ENCODE measurements around the gene FABP7.
A peak's percentile ranks its signal among the peaks of the same experiment; 100 is the strongest.

The FABP7 gene

DNA sequence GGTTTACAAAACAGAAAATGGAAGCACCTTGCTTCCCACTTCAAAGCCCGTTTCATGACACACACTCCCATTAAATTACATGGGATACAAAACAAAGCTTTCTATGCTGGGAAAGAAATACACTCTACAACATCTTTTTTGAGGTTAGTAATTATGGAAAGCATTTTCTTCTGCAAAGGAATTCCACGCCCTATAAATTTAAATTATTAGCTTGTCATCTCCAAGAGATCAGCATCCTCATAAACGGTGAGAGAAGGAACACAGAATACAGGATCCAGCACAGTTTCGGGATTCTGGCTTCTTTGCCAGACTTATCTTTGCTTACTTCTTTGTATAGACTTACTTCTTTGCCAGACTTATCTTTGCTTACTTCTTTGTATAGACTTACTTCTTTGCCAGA lies 8.2 kb downstream of the FABP7 start:
- H3K27me3 ChIP-seq (ENCODE audit: insufficient read depth, low read depth): no peaks in the 10 kb centered on the region
- H3K4me2 ChIP-seq: peak overlapping the region; percentile 91
- no peak overlapping the region; the same call in 1 of the 2 replicates for H3K27ac ChIP-seq
- no peak overlapping the region for H3K9ac ChIP-seq
- no peak overlapping the region for H2AFZ ChIP-seq (ENCODE audit: low read depth)
- peaks cover 11% of the 10 kb centered on the region; the same call in 1 of the 2 replicates for H3K79me2 ChIP-seq (ENCODE audit: insufficient read depth, low read depth)
- no peaks in the 10 kb centered on the region for H4K20me1 ChIP-seq (ENCODE audit: insufficient read depth)
- H3K36me3 ChIP-seq (ENCODE audit: insufficient read depth): no peaks in the 10 kb centered on the region
- TF ChIP-seq, protein P1, sequence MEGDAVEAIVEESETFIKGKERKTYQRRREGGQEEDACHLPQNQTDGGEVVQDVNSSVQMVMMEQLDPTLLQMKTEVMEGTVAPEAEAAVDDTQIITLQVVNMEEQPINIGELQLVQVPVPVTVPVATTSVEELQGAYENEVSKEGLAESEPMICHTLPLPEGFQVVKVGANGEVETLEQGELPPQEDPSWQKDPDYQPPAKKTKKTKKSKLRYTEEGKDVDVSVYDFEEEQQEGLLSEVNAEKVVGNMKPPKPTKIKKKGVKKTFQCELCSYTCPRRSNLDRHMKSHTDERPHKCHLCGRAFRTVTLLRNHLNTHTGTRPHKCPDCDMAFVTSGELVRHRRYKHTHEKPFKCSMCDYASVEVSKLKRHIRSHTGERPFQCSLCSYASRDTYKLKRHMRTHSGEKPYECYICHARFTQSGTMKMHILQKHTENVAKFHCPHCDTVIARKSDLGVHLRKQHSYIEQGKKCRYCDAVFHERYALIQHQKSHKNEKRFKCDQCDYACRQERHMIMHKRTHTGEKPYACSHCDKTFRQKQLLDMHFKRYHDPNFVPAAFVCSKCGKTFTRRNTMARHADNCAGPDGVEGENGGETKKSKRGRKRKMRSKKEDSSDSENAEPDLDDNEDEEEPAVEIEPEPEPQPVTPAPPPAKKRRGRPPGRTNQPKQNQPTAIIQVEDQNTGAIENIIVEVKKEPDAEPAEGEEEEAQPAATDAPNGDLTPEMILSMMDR (conservative IDR thresholded peaks at IDR 0.05; ENCODE audit: low read depth, low read length): no peak
- peaks cover 33% of the 10 kb centered on the region for H3K4me1 ChIP-seq (ENCODE audit: low read depth, poor library complexity, severe bottlenecking)
- no peak overlapping the region for H3K4me3 ChIP-seq (IDR thresholded peaks at IDR 0.05; ENCODE audit: insufficient read depth, low read depth, low read length)

DNA sequence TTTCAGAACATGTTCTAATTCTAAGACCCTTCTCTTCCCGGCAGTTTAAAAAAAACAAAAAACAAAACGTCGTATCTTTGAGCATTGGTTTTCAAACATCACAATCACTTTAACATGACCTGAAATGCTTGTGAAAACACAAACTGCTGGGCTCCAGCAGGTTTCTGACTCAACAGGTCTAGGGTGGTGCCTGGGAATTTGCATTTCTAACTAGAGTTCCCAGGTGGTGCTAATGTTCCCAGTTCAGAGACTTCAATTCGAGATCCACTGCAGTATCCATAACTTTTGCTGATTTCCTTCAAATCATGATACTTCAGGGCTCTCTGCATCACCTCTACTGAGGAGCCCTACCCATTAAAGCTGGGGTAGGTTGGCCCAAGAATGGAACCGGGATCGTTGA lies 8.7 kb downstream of the FABP7 start:
- H3K4me2 ChIP-seq: peak overlapping the region; percentile 91
- TF ChIP-seq, protein P1 (conservative IDR thresholded peaks at IDR 0.05; ENCODE audit: low read depth, low read length): no peak
- no peaks in the 10 kb centered on the region for H4K20me1 ChIP-seq (ENCODE audit: insufficient read depth)
- H3K27ac ChIP-seq: peak overlapping the region; percentile 83; the same call in 1 of the 2 replicates
- H3K4me3 ChIP-seq (IDR thresholded peaks at IDR 0.05; ENCODE audit: insufficient read depth, low read depth, low read length): no peak overlapping the region
- H2AFZ ChIP-seq (ENCODE audit: low read depth): peak overlapping the region; percentile 85; the same call in 1 of the 2 replicates
- no peaks in the 10 kb centered on the region for H3K36me3 ChIP-seq (ENCODE audit: insufficient read depth)
- peaks cover 33% of the 10 kb centered on the region for H3K4me1 ChIP-seq (ENCODE audit: low read depth, poor library complexity, severe bottlenecking)
- H3K27me3 ChIP-seq (ENCODE audit: insufficient read depth, low read depth): no peaks in the 10 kb centered on the region
- H3K79me2 ChIP-seq (ENCODE audit: insufficient read depth, low read depth): peaks cover 13% of the 10 kb centered on the region; the same call in 1 of the 2 replicates
- peak overlapping the region; percentile 69; the same call in 1 of the 2 replicates for H3K9ac ChIP-seq

DNA sequence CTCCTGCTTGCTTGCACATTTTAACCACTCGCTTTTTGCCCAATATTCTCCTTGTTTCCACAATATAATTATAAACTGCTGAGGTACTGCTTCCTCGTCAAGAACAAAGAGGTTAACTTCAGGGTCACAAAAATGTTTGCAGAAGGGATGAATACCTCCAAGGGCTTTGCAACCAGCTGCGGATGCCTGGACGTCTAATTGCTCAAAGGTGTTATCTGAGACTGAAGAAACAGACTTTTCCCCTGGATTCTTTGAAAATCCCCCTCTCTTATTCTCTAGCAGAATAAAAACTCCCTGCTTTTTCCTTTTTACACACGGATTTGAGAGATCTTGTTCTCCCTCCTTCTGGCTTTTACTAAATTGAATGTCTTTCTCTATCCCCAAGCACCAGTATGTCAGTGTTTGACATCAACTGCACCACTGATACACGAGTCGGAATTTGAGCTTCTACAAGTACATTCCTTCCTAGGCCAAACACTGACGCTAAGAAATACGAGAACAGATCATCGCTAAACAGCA lies 9.2 kb downstream of the FABP7 start:
- H3K36me3 ChIP-seq (ENCODE audit: insufficient read depth): no peaks in the 10 kb centered on the region
- H3K27me3 ChIP-seq (ENCODE audit: insufficient read depth, low read depth): no peaks in the 10 kb centered on the region
- H3K27ac ChIP-seq: peak overlapping the region; percentile 83
- H3K4me3 ChIP-seq (IDR thresholded peaks at IDR 0.05; ENCODE audit: insufficient read depth, low read depth, low read length): no peak overlapping the region
- H4K20me1 ChIP-seq (ENCODE audit: insufficient read depth): no peaks in the 10 kb centered on the region
- H3K9ac ChIP-seq: peak overlapping the region; percentile 69
- TF ChIP-seq, protein P1 (conservative IDR thresholded peaks at IDR 0.05; ENCODE audit: low read depth, low read length): no peak
- peak overlapping the region; percentile 85 for H2AFZ ChIP-seq (ENCODE audit: low read depth)
- H3K4me2 ChIP-seq: peak overlapping the region; percentile 91
- peaks cover 18% of the 10 kb centered on the region; the same call in 1 of the 2 replicates for H3K79me2 ChIP-seq (ENCODE audit: insufficient read depth, low read depth)
- H3K4me1 ChIP-seq (ENCODE audit: low read depth, poor library complexity, severe bottlenecking): peaks cover 33% of the 10 kb centered on the region

DNA sequence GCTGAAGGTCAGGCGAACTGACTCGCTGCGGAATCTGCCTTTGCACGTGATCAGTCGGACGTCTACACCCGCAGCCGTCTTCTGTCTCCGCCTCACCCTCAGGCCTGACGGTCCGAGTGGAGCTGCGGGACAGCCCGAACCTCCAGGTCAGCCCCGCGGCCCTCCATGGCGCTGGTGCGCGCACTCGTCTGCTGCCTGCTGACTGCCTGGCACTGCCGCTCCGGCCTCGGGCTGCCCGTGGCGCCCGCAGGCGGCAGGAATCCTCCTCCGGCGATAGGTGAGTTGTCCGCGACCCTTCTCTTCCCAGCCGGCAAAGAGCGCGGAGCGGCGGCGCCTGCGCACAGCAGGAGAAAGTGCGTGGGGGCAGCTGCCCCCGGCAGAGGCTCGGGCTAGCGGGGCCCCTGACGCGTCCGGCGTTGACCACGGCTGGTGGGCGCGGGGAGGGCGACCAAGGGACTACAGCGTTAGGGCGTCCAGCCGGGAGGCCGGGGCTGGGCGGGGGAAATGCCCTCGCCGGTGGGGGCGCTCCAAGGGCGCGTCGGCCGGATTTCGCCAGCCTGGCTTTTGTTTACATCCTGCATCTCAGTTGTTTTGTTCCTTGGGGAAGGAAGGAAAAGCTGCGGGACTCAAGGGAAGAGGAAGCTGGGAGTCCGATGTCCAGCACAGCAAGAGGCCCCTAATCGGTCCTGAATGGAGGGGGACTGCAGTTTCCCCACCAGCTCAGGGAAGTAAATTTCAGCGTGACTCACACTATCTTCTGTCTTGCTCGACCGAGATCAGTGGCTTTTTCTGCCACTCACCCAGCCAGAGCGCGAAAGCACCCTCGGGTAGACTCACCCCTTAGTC lies 9.9 kb downstream of the FABP7 start, which contains the start of gene SMPDL3A:
TSS of gene SMPDL3A (plus strand) at position 77 of the 846 bp plus-strand sequence. CDS start at position 166, 89 bp downstream.
- Histone ChIP-seq H3K36me3 (ENCODE audit: insufficient read depth) (no peaks in the 10 kb centered on the region), H2AFZ (ENCODE audit: low read depth) (peak within 1 kb of the TSS; percentile 85), H3K27ac (peak within 1 kb of the TSS; percentile 83), H4K20me1 (ENCODE audit: insufficient read depth) (no peaks in the 10 kb centered on the region), H3K4me3 (IDR thresholded peaks at IDR 0.05; ENCODE audit: insufficient read depth, low read depth, low read length) (no peak within 1 kb of the TSS), H3K79me2 (ENCODE audit: insufficient read depth, low read depth) (peaks cover 19% of the 10 kb centered on the region; the same call in 1 of the 2 replicates), H3K27me3 (ENCODE audit: insufficient read depth, low read depth) (no peaks in the 10 kb centered on the region), H3K9ac (peak within 1 kb of the TSS; percentile 69), H3K4me1 (ENCODE audit: low read depth, poor library complexity, severe bottlenecking) (peaks cover 33% of the 10 kb centered on the region), H3K4me2 (peak within 1 kb of the TSS; percentile 91)
- TF ChIP-seq, protein P1 (conservative IDR thresholded peaks at IDR 0.05; ENCODE audit: low read depth, low read length): peak; percentile 29; the same call in 1 of the 2 replicates

All from KMS-11 (cell line).